Pancreas (tissue), 10 donors: ENCODE results near the gene ACTL10. TPM values are rescaled to one million over a fixed set of nuclear protein-coding genes. Genes with fewer than 3 reads are reported as not detected.
"Not testable (repeated sequence)": the region's sequence is repeated elsewhere in the genome, so short reads cannot be mapped to it uniquely, and the experiment has no call there.

Experiments
- ATAC-seq, 4 donors: fragments of 200-7000 bp; cut with Tn5 transposase; one replicate each; pipeline versions ENCODE4 v1.8.0 to v1.9.1; 2020; ENCODE audit warnings: mild to moderate bottlenecking in 4 of 4, moderate library complexity in 4 of 4
- DNase-seq, 6 donors: peaks; one replicate each; pipeline ENCODE4 v3.0.0-alpha.2; 2020
- FAIRE-seq: peaks from 2 replicates; lab custom pipeline; 2012; peaks lifted over from hg19 to GRCh38; lab: Jason Lieb, UNC
- H3K27ac ChIP-seq, 4 donors: fragments of 200-600 bp; sonication (generic); 1 replicate in 3 of 4; 2 replicates in 1 of 4; pipeline versions ENCODE4 v1.5.0 to v1.8.0; 2020
- H3K27me3 ChIP-seq, 4 donors: fragments of 200-600 bp; one replicate each; pipeline ENCODE4 v1.8.0; 2021
- H3K36me3 ChIP-seq, 3 donors: fragments of 200-600 bp; sonication (generic) in 1 of 3; one replicate each; pipeline versions ENCODE4 v1.5.0 to v1.8.0; 2020 to 2021
- H3K4me1 ChIP-seq, 3 donors: fragments of 200-600 bp; one replicate each; pipeline ENCODE4 v1.8.0; 2021
- H3K4me3 ChIP-seq, 4 donors: fragments of 200-600 bp; sonication (generic) in 2 of 4; one replicate each; pipeline versions ENCODE4 v1.5.0 to v1.8.0; 2020 to 2021
- H3K9me3 ChIP-seq, 4 donors: fragments of 200-600 bp; one replicate each; pipeline ENCODE4 v1.8.0; 2021
- CTCF ChIP-seq, 4 donors: fragments of 200-600 bp; sonication (generic) in 3 of 4; IDR thresholded peaks; one replicate each; pipeline versions ENCODE4 v1.5.0 to v1.8.0; 2021; ENCODE audit warnings: antibody characterized with exemption in 4 of 4
- WGBS, 2 donors: extraction: QIAGEN DNeasy Blood & Tissue Kit; methylation state at CpG; one replicate each; pipeline ENCODE4 v1.1.7; 2013; 5-methylcytosine and 5-hydroxymethylcytosine counted together
- intact Hi-C, 3 donors: fragments of 100-400 bp; cut with DNase I; formaldehyde crosslinking; loops; one replicate each; pipeline versions ENCODE4 v1.11.1 to v1.14.2; 2022
- polyA plus RNA-seq, 2 donors: library from polyadenylated mRNA; stranded (reverse); fragments of 200-250 nt; gene quantifications; one replicate each; pipeline ENCODE4 v1.2.3, GENCODE V29; 2013
- total RNA-seq, 6 donors: library from RNA; stranded (reverse); fragmentation: NEBNext Ultra II Directional in 4 of 6; extraction: Animal tissue kit (Norgen Biotek cat#: 25700) in 4 of 6; gene quantifications; one replicate each; pipeline versions ENCODE4 v1.2.1 to v1.2.4, GENCODE V29; 2021 to 2023
- donor health status: healthy with polysubstance abuse.
- donor health status: DM: no; HTN: no; CAD: no; lungs with moderate emphysema.
- donor health status: DM: no; HTN: no; CAD: no.
- donor health status: control.
- donor health status: control.
- donor health status: Bipolar disorder and iron deficiency.
- donor health status: DM: yes; HTN: yes; CAD: no.
- donor health status: DM: no; HTN: no; CAD: no.
- donor health status: DM: no; HTN: no; CAD: no.
- donor health status: DM: yes; HTN: yes; CAD: no.

The ACTL10 gene
- total and polyA plus RNA-seq, 8 donors = 1.6 to 3.5 (median 2.6) TPM

- DNase-seq = no peak
- Histone ChIP-seq H3K4me1 (no peaks in the 10 kb centered on the region), H3K9me3 (no peaks in the 10 kb centered on the region), H3K27me3 (no peaks in the 10 kb centered on the region), H3K27ac (no peak overlapping the region), H3K4me3 (no peak overlapping the region), H3K36me3 (no peaks in the 10 kb centered on the region)
- no peak for TF ChIP-seq CTCF (IDR thresholded peaks at IDR 0.05)
- ATAC-seq = peak in 2 of 4 donors; percentile 38 to 68
- FAIRE-seq = no peak
- 81 to 86% methylated on average over 8 of the region's 8 CpGs for WGBS, 2 donors
- intact Hi-C loops = no loop called here
These were observed 30.4 kb downstream of the ACTL10 start for GRCh38 chr20:33697129-33697528.

- WGBS, 2 donors = 94 to 95% methylated on average over 18 to 21 of the region's 27 CpGs
- FAIRE-seq, ATAC-seq, H3K9me3 ChIP-seq, H3K4me3 ChIP-seq, H3K36me3 ChIP-seq, H3K4me1 ChIP-seq, H3K27ac ChIP-seq, intact Hi-C loops, DNase-seq, H3K27me3 ChIP-seq: not testable (repeated sequence)
These were observed 32.2 kb downstream of the ACTL10 start for GRCh38 chr20:33698966-33699365.

- H3K27me3 ChIP-seq, DNase-seq, intact Hi-C loops, H3K4me1 ChIP-seq, H3K4me3 ChIP-seq, H3K27ac ChIP-seq, H3K36me3 ChIP-seq, H3K9me3 ChIP-seq, ATAC-seq, FAIRE-seq: not testable (repeated sequence)
- WGBS, 2 donors = 95 to 98% methylated on average over 44 to 45 of the region's 45 CpGs
These were observed 34.1 kb downstream of the ACTL10 start for GRCh38 chr20:33700696-33701441.

GRCh38 chr20:33701629-33702450, 35.1 kb downstream of the ACTL10 start:
- no peaks in the 10 kb centered on the region for H3K9me3 ChIP-seq
- no peak for DNase-seq
- 89 to 90% methylated on average over 11 to 27 of the region's 27 CpGs for WGBS, 2 donors
- no peak overlapping the region for H3K4me3 ChIP-seq
- intact Hi-C loops = no loop called here
- TF ChIP-seq CTCF (IDR thresholded peaks at IDR 0.05) = no peak
- no peak for FAIRE-seq
- no peak for ATAC-seq
- H3K27me3 ChIP-seq = no peaks in the 10 kb centered on the region
- H3K27ac ChIP-seq = no peak overlapping the region
- H3K36me3 ChIP-seq = no peaks in the 10 kb centered on the region
- no peaks in the 10 kb centered on the region for H3K4me1 ChIP-seq

GRCh38 chr20:33702861-33703260, 36.1 kb downstream of the ACTL10 start:
- Histone ChIP-seq H3K27ac (no peak overlapping the region), H3K9me3 (no peaks in the 10 kb centered on the region), H3K36me3 (no peaks in the 10 kb centered on the region), H3K4me1 (no peaks in the 10 kb centered on the region), H3K27me3 (no peaks in the 10 kb centered on the region), H3K4me3 (no peak overlapping the region)
- WGBS, 2 donors = 40 to 49% methylated on average over 5 of the region's 5 CpGs
- intact Hi-C loops = no loop called here
- ATAC-seq = peak in 1 of 4 donors; percentile 21
- FAIRE-seq = no peak
- DNase-seq = no peak
- no peak for TF ChIP-seq CTCF (IDR thresholded peaks at IDR 0.05)
